ENCODE data around the gene GDF10. TPM values are rescaled to one million over a fixed set of nuclear protein-coding genes. Genes with fewer than 3 reads are reported as not detected.

The GDF10 gene
- total and polyA plus RNA-seq, 7 donors, result 0.03 to 0.58 (median 0.14) TPM; not detected in 2

GRCh38 chr10:47357911-47358310 is 57.9 kb downstream of the GDF10 start:
- H3K4me1 ChIP-seq, result no peaks in the 10 kb centered on the region
- H3K27me3 ChIP-seq (ENCODE audit: insufficient read depth in 3 of 3, low read length in 2 of 3), result no peaks in the 10 kb centered on the region
- intact Hi-C loops (cut with DNase I), result no loop called here
- DNase-seq (peak in 1 of 2 donors; percentile 12), ATAC-seq (no peak)
- H3K27ac ChIP-seq, result no peak overlapping the region
- no peak for TF ChIP-seq CTCF (IDR thresholded peaks at IDR 0.05)
- H3K9me3 ChIP-seq, result no peaks in the 10 kb centered on the region
- H3K36me3 ChIP-seq (ENCODE audit: insufficient read depth in 1 of 2, low read depth in 1 of 2), result no peaks in the 10 kb centered on the region
- WGBS, 3 donors, result 90 to 95% (median 92%) methylated on average over 3 of the region's 3 CpGs
- H3K4me3 ChIP-seq, result no peak overlapping the region

GRCh38 chr10:47358457-47358856 is 58.5 kb downstream of the GDF10 start:
- Histone ChIP-seq H3K27me3 (ENCODE audit: insufficient read depth in 3 of 3, low read length in 2 of 3) (no peaks in the 10 kb centered on the region), H3K4me3 (no peak overlapping the region), H3K9me3 (no peaks in the 10 kb centered on the region), H3K27ac (no peak overlapping the region), H3K4me1 (no peaks in the 10 kb centered on the region), H3K36me3 (ENCODE audit: insufficient read depth in 1 of 2, low read depth in 1 of 2) (no peaks in the 10 kb centered on the region)
- DNase-seq (peak in 1 of 2 donors; percentile 40), ATAC-seq (no peak)
- no peak for TF ChIP-seq CTCF (IDR thresholded peaks at IDR 0.05)
- 79 to 88% (median 80%) methylated on average over 3 of the region's 3 CpGs for WGBS, 3 donors
- intact Hi-C loops (cut with DNase I), result no loop called here

- TF ChIP-seq CTCF (IDR thresholded peaks at IDR 0.05), result no peak
- no peak for ATAC-seq
- WGBS, 3 donors, result 84 to 100% (median 92%) methylated on average over 2 of the region's 2 CpGs
Measured at GRCh38 chr10:47359101-47359500, 59.1 kb downstream of the GDF10 start.

GRCh38 chr10:47359626-47360418 is 59.8 kb downstream of the GDF10 start:
- intact Hi-C loops (cut with DNase I), result no loop called here
- Histone ChIP-seq H3K9me3 (no peaks in the 10 kb centered on the region), H3K36me3 (ENCODE audit: insufficient read depth in 1 of 2, low read depth in 1 of 2) (no peaks in the 10 kb centered on the region), H3K4me1 (no peaks in the 10 kb centered on the region), H3K4me3 (no peak overlapping the region), H3K27me3 (ENCODE audit: insufficient read depth in 3 of 3, low read length in 2 of 3) (no peaks in the 10 kb centered on the region), H3K27ac (no peak overlapping the region)
- no peak for TF ChIP-seq CTCF (IDR thresholded peaks at IDR 0.05)
- ATAC-seq (no peak), DNase-seq (peak in 1 of 2 donors; percentile 22)
- WGBS, 3 donors, result 72 to 75% (median 74%) methylated on average over 4 of the region's 4 CpGs

More at GRCh38 chr10:47359101-47359500, 59.1 kb downstream of the GDF10 start:
- Histone ChIP-seq H3K36me3 (ENCODE audit: insufficient read depth in 1 of 2, low read depth in 1 of 2) (no peaks in the 10 kb centered on the region), H3K4me1 (no peaks in the 10 kb centered on the region), H3K27ac (no peak overlapping the region), H3K9me3 (no peaks in the 10 kb centered on the region), H3K27me3 (ENCODE audit: insufficient read depth in 3 of 3, low read length in 2 of 3) (no peaks in the 10 kb centered on the region), H3K4me3 (no peak overlapping the region)
- intact Hi-C loops (cut with DNase I), result no loop called here
- peak in 1 of 2 donors; percentile 2 for DNase-seq
